Progenitor cell of endocrine pancreas (in vitro differentiated cells): ENCODE measurements around the gene CARD8. TPM values are rescaled to one million over a fixed set of nuclear protein-coding genes. Genes with fewer than 3 reads are reported as not detected.

Experiments used
- DNase-seq: peaks from one replicate; pipeline ENCODE4 v3.0.0; 2021; ENCODE audit warnings: low spot score; ENCODE audit not compliant: unreplicated experiment
- H3K27ac Mint-ChIP-seq: 2 replicates; pipeline ENCODE4 v1.8.0; 2021; ENCODE audit warnings: mild to moderate bottlenecking, moderate library complexity, mixed read lengths
- H3K27me3 Mint-ChIP-seq: 2 replicates; pipeline ENCODE4 v1.8.0; 2021; ENCODE audit warnings: mixed read lengths
- H3K36me3 Mint-ChIP-seq: 2 replicates; pipeline ENCODE4 v1.8.0; 2022; ENCODE audit warnings: mixed read lengths; ENCODE audit not compliant: insufficient read depth
- H3K4me1 Mint-ChIP-seq: 2 replicates; pipeline ENCODE4 v1.8.0; 2021; ENCODE audit warnings: low read depth, mixed read lengths
- H3K4me3 Mint-ChIP-seq: 2 replicates; pipeline ENCODE4 v1.8.0; 2021; ENCODE audit warnings: low read depth, mild to moderate bottlenecking, moderate library complexity, mixed read lengths
- H3K9me3 Mint-ChIP-seq: 2 replicates; pipeline ENCODE4 v1.8.0; 2021; ENCODE audit warnings: low read depth, mixed read lengths
- total RNA-seq: library from RNA; stranded (reverse); gene quantifications from 2 replicates; pipeline ENCODE4 v1.2.1, GENCODE V29; 2021
- TF ChIP-seq, protein P1 (sequence below): fragments of 200-600 bp; sonication (generic); IDR thresholded peaks from one replicate; pipeline ENCODE4 v1.5.0; 2021; ENCODE audit warnings: antibody characterized with exemption, mild to moderate bottlenecking; ENCODE audit not compliant: unreplicated experiment

Gene CARD8
- total RNA-seq, 1 donor from 2014 or later: 64.6 TPM

DNA sequence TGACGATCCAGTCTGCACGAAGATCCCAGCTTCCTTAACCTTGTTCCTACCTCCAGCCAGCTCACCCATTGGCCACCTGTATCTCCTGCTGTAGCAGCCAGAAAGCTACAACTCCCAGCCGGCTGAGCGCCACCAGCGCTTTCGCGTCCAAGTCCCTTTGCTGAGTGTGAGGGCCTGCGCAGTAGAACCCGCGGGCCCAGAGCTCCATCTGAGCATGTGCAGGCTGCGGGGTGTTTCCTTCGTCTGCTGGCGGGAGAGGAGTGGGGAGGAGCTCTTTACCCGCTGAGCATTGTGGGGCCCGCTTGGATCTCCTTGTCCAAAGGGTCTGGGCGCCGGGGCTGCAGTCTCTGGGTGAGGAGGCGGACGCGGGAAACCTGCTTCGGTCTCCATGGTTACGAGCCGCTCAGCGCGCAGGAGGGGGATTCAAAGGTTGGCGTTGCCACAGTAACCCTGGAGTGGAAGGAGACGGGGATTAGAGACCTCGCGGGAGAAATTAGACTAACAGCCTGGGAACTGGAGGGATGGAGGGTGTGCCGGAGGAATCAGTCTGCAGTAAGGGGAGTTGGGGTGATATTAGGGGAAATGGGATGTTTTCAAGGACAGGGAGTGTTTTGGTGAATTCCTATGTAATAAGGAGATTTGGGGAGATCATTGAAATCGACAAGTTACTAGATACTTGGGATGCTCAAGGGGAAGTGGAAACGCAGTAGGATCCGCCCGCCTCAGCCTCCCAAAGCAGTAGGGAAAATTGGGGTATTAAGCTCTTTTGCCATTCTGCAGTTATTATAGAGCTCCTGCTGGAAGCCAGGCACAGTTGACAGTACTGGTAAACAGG lies 51.7 kb downstream of the CARD8 start:
- H3K36me3 Mint-ChIP-seq: peaks cover 3% of the 10 kb centered on the region
- H3K9me3 Mint-ChIP-seq: no peaks in the 10 kb centered on the region
- no peak overlapping the region for H3K27ac Mint-ChIP-seq
- H3K4me3 Mint-ChIP-seq: no peak overlapping the region
- peak; percentile 91 for DNase-seq
- no peaks in the 10 kb centered on the region for H3K27me3 Mint-ChIP-seq
- TF ChIP-seq, protein P1, sequence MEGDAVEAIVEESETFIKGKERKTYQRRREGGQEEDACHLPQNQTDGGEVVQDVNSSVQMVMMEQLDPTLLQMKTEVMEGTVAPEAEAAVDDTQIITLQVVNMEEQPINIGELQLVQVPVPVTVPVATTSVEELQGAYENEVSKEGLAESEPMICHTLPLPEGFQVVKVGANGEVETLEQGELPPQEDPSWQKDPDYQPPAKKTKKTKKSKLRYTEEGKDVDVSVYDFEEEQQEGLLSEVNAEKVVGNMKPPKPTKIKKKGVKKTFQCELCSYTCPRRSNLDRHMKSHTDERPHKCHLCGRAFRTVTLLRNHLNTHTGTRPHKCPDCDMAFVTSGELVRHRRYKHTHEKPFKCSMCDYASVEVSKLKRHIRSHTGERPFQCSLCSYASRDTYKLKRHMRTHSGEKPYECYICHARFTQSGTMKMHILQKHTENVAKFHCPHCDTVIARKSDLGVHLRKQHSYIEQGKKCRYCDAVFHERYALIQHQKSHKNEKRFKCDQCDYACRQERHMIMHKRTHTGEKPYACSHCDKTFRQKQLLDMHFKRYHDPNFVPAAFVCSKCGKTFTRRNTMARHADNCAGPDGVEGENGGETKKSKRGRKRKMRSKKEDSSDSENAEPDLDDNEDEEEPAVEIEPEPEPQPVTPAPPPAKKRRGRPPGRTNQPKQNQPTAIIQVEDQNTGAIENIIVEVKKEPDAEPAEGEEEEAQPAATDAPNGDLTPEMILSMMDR: no peak
- H3K4me1 Mint-ChIP-seq: no peaks in the 10 kb centered on the region

DNA sequence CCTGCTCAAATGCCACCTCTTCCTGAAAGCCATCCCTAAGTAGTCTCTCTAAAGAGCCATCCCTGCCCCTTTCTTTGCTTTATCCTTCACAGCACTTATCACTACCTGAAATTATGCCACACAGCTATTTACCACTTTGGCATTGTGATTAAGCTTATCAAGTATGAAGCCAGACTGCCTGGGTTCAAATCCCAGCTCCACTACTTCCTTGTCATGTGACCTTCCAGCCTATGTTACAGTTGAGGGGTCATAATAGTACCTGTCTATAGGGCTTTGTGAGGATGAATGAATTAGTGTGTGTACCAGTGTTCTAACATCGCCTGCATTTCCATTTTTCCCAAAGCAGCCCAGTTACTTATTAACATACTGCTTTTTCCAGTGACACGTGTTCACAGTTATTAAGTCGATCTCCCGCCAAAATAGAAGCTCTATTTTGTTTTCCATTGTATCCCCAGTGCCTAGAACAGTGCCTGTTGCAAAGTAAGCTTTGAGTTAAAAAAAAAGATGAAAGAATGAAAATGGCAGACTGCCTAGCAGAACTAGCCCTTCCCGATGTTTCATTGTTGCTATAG lies 52.4 kb downstream of the CARD8 start:
- Mint-ChIP-seq H3K36me3 (peaks cover 3% of the 10 kb centered on the region), H3K9me3 (no peaks in the 10 kb centered on the region), H3K4me3 (no peak overlapping the region), H3K4me1 (no peaks in the 10 kb centered on the region), H3K27ac (no peak overlapping the region), H3K27me3 (no peaks in the 10 kb centered on the region)
- no peak for DNase-seq
- TF ChIP-seq, protein P1: no peak

DNA sequence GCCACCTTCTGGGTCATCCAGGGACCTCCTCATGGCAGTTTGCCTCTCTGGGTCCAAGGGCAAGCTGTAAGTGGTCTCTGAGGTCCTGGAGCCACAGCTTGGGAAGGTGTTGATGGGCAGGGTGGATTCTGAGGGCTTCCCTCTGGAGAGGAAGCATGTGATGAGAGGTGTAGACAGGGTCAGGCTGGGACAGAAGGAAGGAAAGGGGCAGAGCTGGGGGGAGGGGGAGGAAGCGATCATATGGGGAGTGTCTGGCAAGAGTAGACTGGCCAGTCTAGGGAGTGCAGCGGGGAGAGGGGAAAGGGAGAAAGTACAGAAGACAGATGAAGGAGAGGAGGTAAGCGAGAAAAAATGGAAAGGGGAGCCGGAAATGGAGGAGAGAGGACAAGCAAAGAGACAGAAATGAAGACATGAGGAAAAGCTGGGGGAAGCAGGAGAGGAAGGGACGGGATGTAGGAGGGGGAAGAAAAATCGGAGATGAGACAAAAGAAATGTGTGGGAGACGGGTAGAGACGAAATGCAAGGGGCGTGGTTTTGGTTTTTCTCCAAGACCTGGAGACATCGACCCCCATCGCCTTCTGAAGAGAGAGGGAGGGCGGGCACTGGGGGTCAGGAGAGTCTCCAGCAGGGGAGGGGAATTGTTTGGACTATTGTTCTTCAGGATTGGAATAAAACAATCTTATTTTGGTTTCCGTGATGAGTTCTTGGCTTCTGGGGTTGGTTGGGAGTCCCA lies 58.6 kb downstream of the CARD8 start:
- peaks cover 6% of the 10 kb centered on the region for H3K36me3 Mint-ChIP-seq
- no peaks in the 10 kb centered on the region for H3K4me1 Mint-ChIP-seq
- no peak overlapping the region for H3K4me3 Mint-ChIP-seq
- no peak overlapping the region for H3K27ac Mint-ChIP-seq
- no peaks in the 10 kb centered on the region for H3K9me3 Mint-ChIP-seq
- DNase-seq: no peak
- TF ChIP-seq, protein P1: no peak
- H3K27me3 Mint-ChIP-seq: no peaks in the 10 kb centered on the region

DNA sequence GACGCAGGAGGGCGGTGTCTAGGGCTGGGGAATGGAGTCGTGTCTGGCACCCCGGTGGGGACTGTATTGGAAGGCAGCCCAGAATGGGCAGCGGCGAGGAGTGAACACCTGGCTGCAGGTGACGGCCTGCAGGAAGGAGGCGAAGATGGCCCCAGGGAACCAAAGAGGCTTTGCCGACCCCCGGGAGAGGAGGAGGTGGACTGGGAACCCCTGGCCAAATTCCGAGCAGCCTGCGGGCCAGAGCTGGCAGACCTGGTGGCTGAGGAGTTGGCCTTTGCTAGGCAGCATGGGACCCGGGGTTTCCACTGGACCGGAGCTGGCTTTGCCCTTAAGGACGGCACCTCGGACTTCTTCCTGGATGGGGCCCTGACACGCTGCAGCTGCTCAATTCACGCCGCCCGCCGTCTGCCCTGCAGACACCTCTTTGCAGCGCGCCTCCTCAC lies 59.4 kb downstream of the CARD8 start:
- H3K36me3 Mint-ChIP-seq: peaks cover 6% of the 10 kb centered on the region
- H3K27ac Mint-ChIP-seq: no peak overlapping the region
- no peaks in the 10 kb centered on the region for H3K27me3 Mint-ChIP-seq
- H3K4me1 Mint-ChIP-seq: no peaks in the 10 kb centered on the region
- TF ChIP-seq, protein P1: no peak
- DNase-seq: no peak
- H3K4me3 Mint-ChIP-seq: no peak overlapping the region
- no peaks in the 10 kb centered on the region for H3K9me3 Mint-ChIP-seq
